ENCODE data around the gene PCNX2.

DNA sequence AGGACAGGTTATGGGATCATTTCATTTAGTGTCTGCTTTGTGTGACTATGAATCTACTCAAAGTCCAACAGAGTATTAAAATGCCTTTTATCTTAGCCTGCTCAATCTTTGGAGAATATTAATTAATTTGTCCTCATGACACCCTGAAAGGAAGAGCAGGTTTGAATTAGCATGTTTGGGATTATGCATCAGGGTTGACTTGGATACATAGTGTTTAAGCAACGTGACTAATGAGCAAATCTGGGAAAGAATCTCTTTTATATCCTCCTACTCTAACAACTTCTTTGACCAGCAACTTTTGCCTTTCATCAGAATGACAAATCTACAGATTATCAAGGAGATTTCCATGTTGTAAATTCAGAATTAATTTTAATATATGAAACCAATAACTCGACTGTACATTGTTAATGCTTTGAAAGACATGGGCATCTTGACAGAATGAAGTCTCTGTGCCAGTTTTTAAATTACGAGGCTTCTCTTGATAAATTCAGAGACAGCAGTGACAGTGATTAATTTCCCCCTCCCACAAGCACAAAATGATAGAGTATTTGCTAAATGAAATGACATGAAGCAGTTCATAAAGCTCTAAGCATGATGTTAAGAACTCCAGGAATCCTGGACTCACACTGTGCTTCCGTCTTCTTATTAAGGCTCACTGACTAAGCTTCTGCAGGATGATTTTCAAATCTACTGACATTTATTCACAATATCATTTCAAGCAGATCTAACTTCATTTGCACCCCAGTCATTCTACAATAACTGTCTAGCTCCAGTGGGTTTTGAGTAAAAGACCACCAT is 156.5 kb downstream of the PCNX2 start:
- TF ChIP-seq, protein P1, sequence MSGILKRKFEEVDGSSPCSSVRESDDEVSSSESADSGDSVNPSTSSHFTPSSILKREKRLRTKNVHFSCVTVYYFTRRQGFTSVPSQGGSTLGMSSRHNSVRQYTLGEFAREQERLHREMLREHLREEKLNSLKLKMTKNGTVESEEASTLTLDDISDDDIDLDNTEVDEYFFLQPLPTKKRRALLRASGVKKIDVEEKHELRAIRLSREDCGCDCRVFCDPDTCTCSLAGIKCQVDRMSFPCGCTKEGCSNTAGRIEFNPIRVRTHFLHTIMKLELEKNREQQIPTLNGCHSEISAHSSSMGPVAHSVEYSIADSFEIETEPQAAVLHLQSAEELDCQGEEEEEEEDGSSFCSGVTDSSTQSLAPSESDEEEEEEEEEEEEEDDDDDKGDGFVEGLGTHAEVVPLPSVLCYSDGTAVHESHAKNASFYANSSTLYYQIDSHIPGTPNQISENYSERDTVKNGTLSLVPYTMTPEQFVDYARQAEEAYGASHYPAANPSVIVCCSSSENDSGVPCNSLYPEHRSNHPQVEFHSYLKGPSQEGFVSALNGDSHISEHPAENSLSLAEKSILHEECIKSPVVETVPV (CRISPR knock-in tag; IDR thresholded peaks at IDR 0.05): no peak
- TF ChIP-seq RARB (CRISPR knock-in tag; IDR thresholded peaks at IDR 0.05) (no peak), TCF4 (CRISPR knock-in tag; IDR thresholded peaks at IDR 0.05; ENCODE audit: borderline replicate concordance) (no peak)
- TF ChIP-seq, protein P2, sequence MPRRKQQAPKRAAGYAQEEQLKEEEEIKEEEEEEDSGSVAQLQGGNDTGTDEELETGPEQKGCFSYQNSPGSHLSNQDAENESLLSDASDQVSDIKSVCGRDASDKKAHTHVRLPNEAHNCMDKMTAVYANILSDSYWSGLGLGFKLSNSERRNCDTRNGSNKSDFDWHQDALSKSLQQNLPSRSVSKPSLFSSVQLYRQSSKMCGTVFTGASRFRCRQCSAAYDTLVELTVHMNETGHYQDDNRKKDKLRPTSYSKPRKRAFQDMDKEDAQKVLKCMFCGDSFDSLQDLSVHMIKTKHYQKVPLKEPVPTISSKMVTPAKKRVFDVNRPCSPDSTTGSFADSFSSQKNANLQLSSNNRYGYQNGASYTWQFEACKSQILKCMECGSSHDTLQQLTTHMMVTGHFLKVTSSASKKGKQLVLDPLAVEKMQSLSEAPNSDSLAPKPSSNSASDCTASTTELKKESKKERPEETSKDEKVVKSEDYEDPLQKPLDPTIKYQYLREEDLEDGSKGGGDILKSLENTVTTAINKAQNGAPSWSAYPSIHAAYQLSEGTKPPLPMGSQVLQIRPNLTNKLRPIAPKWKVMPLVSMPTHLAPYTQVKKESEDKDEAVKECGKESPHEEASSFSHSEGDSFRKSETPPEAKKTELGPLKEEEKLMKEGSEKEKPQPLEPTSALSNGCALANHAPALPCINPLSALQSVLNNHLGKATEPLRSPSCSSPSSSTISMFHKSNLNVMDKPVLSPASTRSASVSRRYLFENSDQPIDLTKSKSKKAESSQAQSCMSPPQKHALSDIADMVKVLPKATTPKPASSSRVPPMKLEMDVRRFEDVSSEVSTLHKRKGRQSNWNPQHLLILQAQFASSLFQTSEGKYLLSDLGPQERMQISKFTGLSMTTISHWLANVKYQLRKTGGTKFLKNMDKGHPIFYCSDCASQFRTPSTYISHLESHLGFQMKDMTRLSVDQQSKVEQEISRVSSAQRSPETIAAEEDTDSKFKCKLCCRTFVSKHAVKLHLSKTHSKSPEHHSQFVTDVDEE (CRISPR knock-in tag; IDR thresholded peaks at IDR 0.05): no peak
